Esophagus squamous epithelium (tissue), 5 donors: ENCODE data around the gene LRP2. TPM values are rescaled to one million over a fixed set of nuclear protein-coding genes. Genes with fewer than 3 reads are reported as not detected.
A peak's percentile ranks its signal among the peaks of the same experiment; 100 is the strongest.

Experiments used
- DNase-seq: peaks from one replicate; lab custom pipeline; 2025; lab: John Stamatoyannopoulos, UW
- H3K27ac ChIP-seq, 4 donors: fragments of 200-600 bp; sonication (generic); one replicate each; pipeline ENCODE4 v1.5.1; 2016 to 2019; ENCODE audit warnings: mild to moderate bottlenecking in 1 of 4
- H3K27me3 ChIP-seq, 4 donors: fragments of 200-600 bp; sonication (generic); 1 replicate in 3 of 4; 2 replicates in 1 of 4; pipeline versions ENCODE4 v1.5.1 to v1.6.0; 2017 to 2021; ENCODE audit warnings: antibody characterized with exemption in 1 of 4
- H3K36me3 ChIP-seq, 3 donors: fragments of 200-600 bp; sonication (generic); one replicate each; pipeline ENCODE4 v1.5.1; 2016 to 2019
- H3K4me1 ChIP-seq, 3 donors: fragments of 200-600 bp; sonication (generic); one replicate each; pipeline ENCODE4 v1.5.1; 2017 to 2019
- H3K4me3 ChIP-seq, 4 donors: fragments of 200-600 bp; sonication (generic); 1 replicate in 3 of 4; 2 replicates in 1 of 4; pipeline ENCODE4 v1.5.1; 2016 to 2019; ENCODE audit warnings: mild to moderate bottlenecking in 2 of 4, moderate library complexity in 1 of 4
- H3K9me3 ChIP-seq, 3 donors: fragments of 200-600 bp; sonication (generic); one replicate each; pipeline ENCODE4 v1.5.1; 2016 to 2019
- CTCF ChIP-seq, 6 experiments: fragments of 450-650 bp in 4 of 6; fragments of 200-600 bp in 2 of 6; sonication (generic) in 2 of 6; IDR thresholded peaks; one replicate each; pipeline ENCODE4 v1.5.1; 2016 to 2019; ENCODE audit warnings: antibody characterized with exemption in 6 of 6, mild to moderate bottlenecking in 4 of 6, moderate library complexity in 4 of 6
- POLR2A ChIP-seq, 4 donors: fragments of 450-650 bp; IDR thresholded peaks; one replicate each; pipeline ENCODE4 v1.6.1; 2017; ENCODE audit warnings: antibody characterized with exemption in 4 of 4, mild to moderate bottlenecking in 4 of 4, moderate library complexity in 3 of 4
- WGBS, 2 donors: methylation state at CpG; one replicate each; pipeline ENCODE4 v1.1.5; 2018; 5-methylcytosine and 5-hydroxymethylcytosine counted together
- intact Hi-C: fragments of 100-400 bp; cut with DNase I; formaldehyde crosslinking; loops from one replicate; pipeline ENCODE4 v1.15.0; 2022
- total RNA-seq, 4 donors: library from RNA; depleted of rRNA; stranded (reverse); fragments of >200 nt; gene quantifications; one replicate each; pipeline ENCODE4 v1.1.0, GENCODE V29; 2016
- donor health status: DM: yes; HTN: yes; CAD: no.

LRP2 gene
- total RNA-seq, 4 donors from 2014 or later: under 0.01 to 0.04 TPM; not detected in 2

- Histone ChIP-seq H3K4me3 (no peak overlapping the region), H3K27ac (no peak overlapping the region), H3K36me3 (no peaks in the 10 kb centered on the region), H3K4me1 (no peaks in the 10 kb centered on the region), H3K9me3 (no peaks in the 10 kb centered on the region), H3K27me3 (no peaks in the 10 kb centered on the region)
- TF ChIP-seq POLR2A (IDR thresholded peaks at IDR 0.05) (no peak), CTCF (IDR thresholded peaks at IDR 0.05) (peak in 2 of 6 experiments; percentile 23 to 36)
- no peak for DNase-seq
- WGBS, 2 donors: 30 to 37% methylated on average over 5 of the region's 5 CpGs
- intact Hi-C loops: no loop called here
These were observed 140.5 kb downstream of the LRP2 start for GRCh38 chr2:169221745-169222369.

- TF ChIP-seq POLR2A (IDR thresholded peaks at IDR 0.05) (no peak), CTCF (IDR thresholded peaks at IDR 0.05) (no peak)
- H3K36me3 ChIP-seq: no peaks in the 10 kb centered on the region
- WGBS, 2 donors: 74 to 75% methylated on average over 4 of the region's 4 CpGs
- DNase-seq: no peak
- H3K27me3 ChIP-seq: no peaks in the 10 kb centered on the region
- H3K4me3 ChIP-seq: no peak overlapping the region
- no peaks in the 10 kb centered on the region for H3K4me1 ChIP-seq
- no peaks in the 10 kb centered on the region for H3K9me3 ChIP-seq
- H3K27ac ChIP-seq: no peak overlapping the region
- intact Hi-C loops: no loop called here
These were observed 151.4 kb downstream of the LRP2 start for GRCh38 chr2:169210917-169211316.

DNA sequence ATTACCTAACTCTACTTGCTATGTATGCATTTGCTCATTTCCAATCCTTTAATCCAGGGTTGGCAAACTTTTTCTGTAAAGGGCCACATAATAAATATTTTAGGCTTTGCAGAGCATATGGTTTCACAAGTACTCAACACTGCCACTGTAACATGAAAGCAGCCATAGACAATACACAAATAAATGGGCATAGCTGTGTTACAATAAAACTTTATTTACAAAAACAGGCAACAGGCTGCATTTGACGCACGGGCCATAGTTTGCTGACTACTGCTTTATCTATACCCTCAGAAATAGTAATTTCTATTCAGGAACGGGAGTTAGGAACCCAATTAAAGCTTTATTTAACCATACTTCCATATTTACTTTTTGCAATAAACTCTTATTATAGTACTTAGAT is 154.3 kb downstream of the LRP2 start:
- Histone ChIP-seq H3K9me3 (no peaks in the 10 kb centered on the region), H3K36me3 (no peaks in the 10 kb centered on the region), H3K27me3 (no peaks in the 10 kb centered on the region), H3K4me3 (no peak overlapping the region), H3K4me1 (no peaks in the 10 kb centered on the region), H3K27ac (no peak overlapping the region)
- WGBS, 2 donors: 91 to 92% methylated on average over 3 of the region's 3 CpGs
- DNase-seq: no peak
- intact Hi-C loops: no loop called here
- no peak for TF ChIP-seq CTCF (IDR thresholded peaks at IDR 0.05)
- no peak for TF ChIP-seq POLR2A (IDR thresholded peaks at IDR 0.05)

DNA sequence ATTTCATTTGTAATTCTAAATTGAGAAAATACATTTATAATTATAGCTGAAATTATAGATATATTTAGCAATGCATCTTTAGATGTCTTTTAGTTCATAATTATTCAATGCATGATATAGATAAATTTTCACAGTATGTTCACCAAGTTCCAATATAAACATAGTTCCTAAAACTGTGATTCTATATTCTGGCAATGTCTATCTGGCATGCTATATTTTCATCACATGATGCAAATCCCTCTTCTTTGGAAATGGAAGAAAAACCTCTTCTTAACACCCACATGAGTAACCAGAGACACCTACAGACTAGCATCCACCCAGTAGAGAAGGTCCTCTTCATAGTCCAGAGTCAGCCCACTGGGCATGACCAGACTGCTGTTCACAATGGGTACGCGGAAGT is 157.2 kb downstream of the LRP2 start:
- no peaks in the 10 kb centered on the region for H3K4me1 ChIP-seq
- no peaks in the 10 kb centered on the region for H3K27me3 ChIP-seq
- no peaks in the 10 kb centered on the region for H3K9me3 ChIP-seq
- H3K27ac ChIP-seq: no peak overlapping the region
- 64 to 100% methylated on average over 2 of the region's 2 CpGs for WGBS, 2 donors
- TF ChIP-seq CTCF (IDR thresholded peaks at IDR 0.05): no peak
- TF ChIP-seq POLR2A (IDR thresholded peaks at IDR 0.05): no peak
- H3K36me3 ChIP-seq: no peaks in the 10 kb centered on the region
- no peak overlapping the region for H3K4me3 ChIP-seq
- intact Hi-C loops: no loop called here
- DNase-seq: no peak

- 48 to 65% methylated on average over 8 of the region's 8 CpGs for WGBS, 2 donors
- TF ChIP-seq POLR2A (IDR thresholded peaks at IDR 0.05) (no peak), CTCF (IDR thresholded peaks at IDR 0.05) (no peak)
- H3K4me3 ChIP-seq: no peak overlapping the region
These were observed 158.4 kb downstream of the LRP2 start for GRCh38 chr2:169203952-169204351.

More at GRCh38 chr2:169203952-169204351, 158.4 kb downstream of the LRP2 start:
- Histone ChIP-seq H3K27me3 (no peaks in the 10 kb centered on the region), H3K9me3 (no peaks in the 10 kb centered on the region), H3K27ac (no peak overlapping the region), H3K4me1 (no peaks in the 10 kb centered on the region), H3K36me3 (no peaks in the 10 kb centered on the region)
- DNase-seq: no peak
- intact Hi-C loops: no loop called here
